PC-3 (cell line): Measurements from ENCODE around the gene MS4A8. TPM values are rescaled to one million over a fixed set of nuclear protein-coding genes. Genes with fewer than 3 reads are reported as not detected.
"Not testable (repeated sequence)": the region's sequence is repeated elsewhere in the genome, so short reads cannot be mapped to it uniquely, and the experiment has no call there.

Experiments
- ATAC-seq: fragments of 200-7000 bp; cut with Tn5 transposase; 2 replicates; pipeline ENCODE4 v1.9.1; 2020; ENCODE audit warnings: mild to moderate bottlenecking, moderate library complexity
- BruUV-seq: library from RNA; stranded (reverse); fragments of 400-500 nt; replicated peaks from 2 replicates; lab custom pipeline; 2021; lab: Mats Ljungman, UMichigan
- CTCF ChIA-PET: fragments of 300-600 bp; sonication (Branson Sonifier 250); formaldehyde crosslinking; loops from one replicate; lab custom pipeline; 2022; ENCODE audit warnings: antibody characterized with exemption; lab: Charles Lee
- POLR2A ChIA-PET: fragments of 300-600 bp; sonication (Branson Sonifier 250); formaldehyde crosslinking; loops from one replicate; lab custom pipeline; 2022; ENCODE audit warnings: antibody characterized with exemption; ENCODE audit not compliant: unreplicated experiment; lab: Charles Lee
- DNase-seq: peaks from one replicate; pipeline ENCODE4 v3.0.0-alpha.2; 2015
- H2AFZ ChIP-seq: fragments of 300-600 bp; sonication (generic); 2 replicates; pipeline ENCODE4 v1.6.0; 2016; ENCODE audit warnings: antibody characterized with exemption, low read length
- H3F3A ChIP-seq: fragments of 300-600 bp; sonication (generic); one replicate; pipeline ENCODE4 v1.6.0; 2017; ENCODE audit warnings: antibody characterized with exemption, low read length, control low read depth, mild to moderate bottlenecking; ENCODE audit not compliant: unreplicated experiment
- H3K27ac ChIP-seq: fragments of 300-600 bp; sonication (generic); 2 replicates; pipeline ENCODE4 v1.5.1; 2016; ENCODE audit warnings: mild to moderate bottlenecking, low read length
- H3K27me3 ChIP-seq: fragments of 300-600 bp; sonication (generic); 2 replicates; pipeline ENCODE4 v1.6.1; 2016; ENCODE audit warnings: low read length, mixed read lengths
- H3K36me3 ChIP-seq: fragments of 300-600 bp; sonication (generic); 2 replicates; pipeline ENCODE4 v1.6.1; 2016; ENCODE audit warnings: low read depth, mixed run types, low read length, mixed read lengths
- H3K4me1 ChIP-seq: fragments of 300-600 bp; sonication (generic); 2 replicates; pipeline ENCODE4 v1.5.1; 2016; ENCODE audit warnings: low read length; ENCODE audit not compliant: insufficient read depth
- H3K4me2 ChIP-seq: fragments of 300-600 bp; sonication (generic); 2 replicates; pipeline ENCODE4 v1.6.0; 2016; ENCODE audit warnings: low read length
- H3K4me3 ChIP-seq: fragments of 300-600 bp; sonication (generic); 2 replicates; pipeline ENCODE4 v1.5.1; 2016; ENCODE audit warnings: mild to moderate bottlenecking, low read length, mixed read lengths
- H3K79me2 ChIP-seq: fragments of 300-600 bp; sonication (generic); 2 replicates; pipeline ENCODE4 v1.6.1; 2017; ENCODE audit warnings: low read length, mixed read lengths
- H3K9ac ChIP-seq: fragments of 300-600 bp; sonication (generic); 2 replicates; pipeline ENCODE4 v1.6.0; 2016; ENCODE audit warnings: mild to moderate bottlenecking, low read length
- H3K9me2 ChIP-seq: fragments of 300-600 bp; sonication (generic); replicated peaks from 2 replicates; pipeline ENCODE4 v1.6.1; 2016; ENCODE audit warnings: mixed run types, low read length, mixed read lengths
- H3K9me3 ChIP-seq: fragments of 300-600 bp; sonication (generic); 2 replicates; pipeline ENCODE4 v1.6.1; 2016; ENCODE audit warnings: low read length, mixed read lengths
- H4K20me1 ChIP-seq: fragments of 300-600 bp; sonication (generic); 2 replicates; pipeline ENCODE4 v1.6.1; 2016; ENCODE audit warnings: low read length, mixed read lengths
- CTCF ChIP-seq: fragments of 300-600 bp; sonication (generic); conservative IDR thresholded peaks from 2 replicates; pipeline ENCODE4 v1.5.1; 2017; ENCODE audit warnings: antibody characterized with exemption, low read depth, mild to moderate bottlenecking, low read length
- EZH2 ChIP-seq: fragments of 300-600 bp; sonication (generic); IDR thresholded peaks from one replicate; pipeline ENCODE4 v1.6.1; 2017; ENCODE audit warnings: antibody characterized with exemption, mild to moderate bottlenecking, low read length; ENCODE audit not compliant: unreplicated experiment
- EZH2phosphoT487 ChIP-seq: fragments of 300-600 bp; sonication (generic); IDR thresholded peaks from 2 replicates; pipeline ENCODE4 v1.6.1; 2018; ENCODE audit warnings: mild to moderate bottlenecking, antibody characterized with exemption, low read length, borderline replicate concordance
- intact Hi-C: fragments of 100-400 bp; cut with micrococcal nuclease; formaldehyde crosslinking; loops from 2 replicates; pipeline ENCODE4 v1.9.0; 2023
- total RNA-seq: library from RNA; depleted of rRNA; stranded (reverse); fragments of >200 nt; gene quantifications from 2 replicates; pipeline ENCODE4 v1.2.3, GENCODE V29; 2014

MS4A8 gene
- total RNA-seq, 1 experiment from 2014 or later, result not detected

GRCh38 chr11:60759438-60760225 lies 60.2 kb downstream of the MS4A8 start:
- H3K4me1 ChIP-seq, CTCF ChIA-PET, H3F3A ChIP-seq, DNase-seq, H2AFZ ChIP-seq, H3K4me2 ChIP-seq, POLR2A ChIA-PET, H3K27ac ChIP-seq, BruUV-seq, ATAC-seq, H3K4me3 ChIP-seq, H3K79me2 ChIP-seq, H3K36me3 ChIP-seq, H3K9me2 ChIP-seq, H4K20me1 ChIP-seq, H3K9me3 ChIP-seq, H3K9ac ChIP-seq: not testable (repeated sequence)
- intact Hi-C loops, result loop anchor here (5.0 kb wide), 1 partner anchor 492 kb away; no protein-coding TSS in a partner anchor
- H3K27me3 ChIP-seq, result peaks cover 56% of the 10 kb centered on the region

GRCh38 chr11:60761436-60762190 lies 62.2 kb downstream of the MS4A8 start:
- POLR2A ChIA-PET, result no interaction called here
- intact Hi-C loops, result loop anchor here (5.0 kb wide), 1 partner anchor 494 kb away; no protein-coding TSS in a partner anchor
- Histone ChIP-seq H3F3A (no peaks in the 10 kb centered on the region), H3K27me3 (peaks cover 56% of the 10 kb centered on the region), H3K79me2 (no peaks in the 10 kb centered on the region), H2AFZ (no peak overlapping the region), H4K20me1 (no peaks in the 10 kb centered on the region), H3K9me3 (no peaks in the 10 kb centered on the region), H3K36me3 (no peaks in the 10 kb centered on the region), H3K27ac (no peak overlapping the region), H3K4me3 (no peak overlapping the region), H3K9ac (no peak overlapping the region), H3K4me2 (no peak overlapping the region), H3K9me2 (no peaks in the 10 kb centered on the region), H3K4me1 (peaks cover 10% of the 10 kb centered on the region)
- no TSS peak for BruUV-seq
- CTCF ChIA-PET, result no interaction called here
- ATAC-seq (no peak), DNase-seq (no peak)
- TF ChIP-seq CTCF (no peak), EZH2 (no peak), EZH2phosphoT487 (no peak)

- no TSS peak for BruUV-seq
- Histone ChIP-seq H3K79me2 (no peaks in the 10 kb centered on the region), H3K4me2 (no peak overlapping the region), H3K9me3 (no peaks in the 10 kb centered on the region), H3K9me2 (no peaks in the 10 kb centered on the region), H3K27me3 (peaks cover 44% of the 10 kb centered on the region), H3K4me3 (no peak overlapping the region), H3K4me1 (peaks cover 10% of the 10 kb centered on the region), H3F3A (no peaks in the 10 kb centered on the region), H3K27ac (no peak overlapping the region), H3K9ac (no peak overlapping the region), H3K36me3 (no peaks in the 10 kb centered on the region), H2AFZ (no peak overlapping the region), H4K20me1 (no peaks in the 10 kb centered on the region)
- POLR2A ChIA-PET, result no interaction called here
- DNase-seq (peak; percentile 51), ATAC-seq (no peak)
- intact Hi-C loops, result loop anchor here (5.0 kb wide), 1 partner anchor 496 kb away; no protein-coding TSS in a partner anchor
- TF ChIP-seq EZH2phosphoT487 (no peak), CTCF (peak; percentile 61), EZH2 (no peak)
- CTCF ChIA-PET, result interaction anchor here (0.5 to 1.3 kb wide), 5 partner anchors 9 to 65 kb away, joined by 3 to 7 read pairs (median 4); no protein-coding TSS in a partner anchor
Measured at GRCh38 chr11:60762851-60763691, 63.7 kb downstream of the MS4A8 start.
